ENCODE data around the gene LSS. TPM values are rescaled to one million over a fixed set of nuclear protein-coding genes. Genes with fewer than 3 reads are reported as not detected.

LSS gene
- total and polyA plus RNA-seq, 10 of the 15 experiments (the other 5 are each of a cell fraction or from before 2014, with no cell fraction given) = 2.9 to 82.4 (median 27.5) TPM

DNA sequence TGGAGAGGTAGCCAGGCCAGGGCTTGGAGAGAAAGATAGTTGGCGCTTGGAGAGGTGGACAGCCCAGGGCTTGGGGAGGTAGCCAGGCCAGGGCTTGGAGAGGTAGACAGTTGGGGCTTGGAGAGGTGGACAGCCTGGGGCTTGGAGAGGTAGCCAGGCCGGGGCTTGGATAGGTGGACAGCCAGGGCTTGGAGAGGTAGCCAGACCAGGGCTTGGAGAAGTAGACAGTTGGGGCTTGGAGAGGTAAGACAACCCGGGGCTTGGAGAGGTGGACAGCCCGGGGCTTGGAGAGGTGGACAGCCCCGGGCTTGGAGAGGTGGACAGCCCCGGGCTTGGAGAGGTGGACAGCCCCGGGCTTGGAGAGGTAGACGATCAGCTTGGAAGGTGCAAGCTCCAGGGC lies 7.7 kb downstream of the LSS start (continued):
- TF ChIP-seq STAT1 (conservative IDR thresholded peaks at IDR 0.05) (no peak), IRF4 (IDR thresholded peaks at IDR 0.05; ENCODE audit: low read depth, low read length) (no peak), RBBP5 (conservative IDR thresholded peaks at IDR 0.05) (no peak)

DNA sequence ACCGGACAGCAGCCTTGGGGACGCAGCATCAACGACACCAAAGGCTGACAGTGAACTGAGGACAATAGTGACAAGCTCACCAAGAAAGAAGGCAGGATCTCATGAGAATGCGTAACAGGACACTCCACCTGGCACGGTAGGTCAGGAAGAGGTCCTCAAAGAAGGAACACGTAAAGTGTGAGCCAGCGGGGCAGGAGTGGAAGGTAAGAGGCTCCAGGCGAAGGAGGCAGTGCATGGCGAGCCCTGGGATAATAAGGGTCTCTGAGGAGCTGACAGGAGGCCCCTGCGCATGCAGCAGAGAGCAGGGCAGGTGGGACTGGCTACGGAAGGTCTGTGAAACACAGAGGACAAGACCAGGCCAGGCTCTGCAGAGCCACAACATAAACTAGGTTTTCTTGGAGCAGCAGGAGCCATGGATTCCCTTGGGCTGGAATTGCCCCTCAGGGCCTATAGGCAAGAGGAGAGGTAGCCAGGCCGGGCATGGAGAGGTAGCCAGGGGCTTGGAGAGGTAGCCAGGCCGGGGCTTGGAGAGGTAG lies 8.2 kb downstream of the LSS start:
- no peaks in the 10 kb centered on the region for H3K9me3 ChIP-seq (replicated peaks; ENCODE audit: control insufficient read depth, insufficient read depth, low read length)
- in situ Hi-C loops (cut with MboI) = no loop called here
- no peak overlapping the region for H3K4me3 ChIP-seq
- H3K4me2 ChIP-seq (ENCODE audit: control insufficient read depth, insufficient read depth) = no peak overlapping the region
- no peak overlapping the region for H3K9ac ChIP-seq (ENCODE audit: control insufficient read depth, insufficient read depth, low read length)
- H4K20me1 ChIP-seq (ENCODE audit: control insufficient read depth, insufficient read depth) = no peaks in the 10 kb centered on the region
- CTCF ChIA-PET = no interaction called here
- H3K79me2 ChIP-seq (ENCODE audit: control insufficient read depth, insufficient read depth, low read length) = peaks cover 6% of the 10 kb centered on the region
- BruUV-seq (replicated peaks) = no TSS peak
- intact Hi-C loops (cut with micrococcal nuclease; ENCODE audit: unreplicated experiment) = no loop called here
- no peaks in the 10 kb centered on the region for H3K27me3 ChIP-seq (replicated peaks in 1 of 2; ENCODE audit: control insufficient read depth in 2 of 2, insufficient read depth in 2 of 2, low read length in 1 of 2)
- FAIRE-seq = no peak
- DNase-seq (ENCODE audit: low read depth, low spot score) = no peak
- ATAC-seq = no peak
- SMC1A ChIA-PET (ENCODE audit: uncharacterized antibody, unreplicated experiment) = no interaction called here
- RAD21 ChIA-PET (ENCODE audit: unreplicated experiment) = no interaction called here
- peaks cover 6 to 8% of the 10 kb centered on the region in 2 experiments; a peak in 3 of 4 replicates for H3K36me3 ChIP-seq (ENCODE audit: control insufficient read depth in 2 of 2, insufficient read depth in 2 of 2, low read length in 1 of 2)
- H2AFZ ChIP-seq (ENCODE audit: control insufficient read depth, low read depth, low read length) = no peak overlapping the region
- TF ChIP-seq, protein P1, sequence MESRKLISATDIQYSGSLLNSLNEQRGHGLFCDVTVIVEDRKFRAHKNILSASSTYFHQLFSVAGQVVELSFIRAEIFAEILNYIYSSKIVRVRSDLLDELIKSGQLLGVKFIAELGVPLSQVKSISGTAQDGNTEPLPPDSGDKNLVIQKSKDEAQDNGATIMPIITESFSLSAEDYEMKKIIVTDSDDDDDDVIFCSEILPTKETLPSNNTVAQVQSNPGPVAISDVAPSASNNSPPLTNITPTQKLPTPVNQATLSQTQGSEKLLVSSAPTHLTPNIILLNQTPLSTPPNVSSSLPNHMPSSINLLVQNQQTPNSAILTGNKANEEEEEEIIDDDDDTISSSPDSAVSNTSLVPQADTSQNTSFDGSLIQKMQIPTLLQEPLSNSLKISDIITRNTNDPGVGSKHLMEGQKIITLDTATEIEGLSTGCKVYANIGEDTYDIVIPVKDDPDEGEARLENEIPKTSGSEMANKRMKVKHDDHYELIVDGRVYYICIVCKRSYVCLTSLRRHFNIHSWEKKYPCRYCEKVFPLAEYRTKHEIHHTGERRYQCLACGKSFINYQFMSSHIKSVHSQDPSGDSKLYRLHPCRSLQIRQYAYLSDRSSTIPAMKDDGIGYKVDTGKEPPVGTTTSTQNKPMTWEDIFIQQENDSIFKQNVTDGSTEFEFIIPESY (IDR thresholded peaks at IDR 0.05) = no peak
- TF ChIP-seq RB1 (IDR thresholded peaks at IDR 0.05; ENCODE audit: borderline replicate concordance) (no peak), GABPA (IDR thresholded peaks at IDR 0.05; ENCODE audit: low read depth) (no peak)
- TF ChIP-seq, protein P2, sequence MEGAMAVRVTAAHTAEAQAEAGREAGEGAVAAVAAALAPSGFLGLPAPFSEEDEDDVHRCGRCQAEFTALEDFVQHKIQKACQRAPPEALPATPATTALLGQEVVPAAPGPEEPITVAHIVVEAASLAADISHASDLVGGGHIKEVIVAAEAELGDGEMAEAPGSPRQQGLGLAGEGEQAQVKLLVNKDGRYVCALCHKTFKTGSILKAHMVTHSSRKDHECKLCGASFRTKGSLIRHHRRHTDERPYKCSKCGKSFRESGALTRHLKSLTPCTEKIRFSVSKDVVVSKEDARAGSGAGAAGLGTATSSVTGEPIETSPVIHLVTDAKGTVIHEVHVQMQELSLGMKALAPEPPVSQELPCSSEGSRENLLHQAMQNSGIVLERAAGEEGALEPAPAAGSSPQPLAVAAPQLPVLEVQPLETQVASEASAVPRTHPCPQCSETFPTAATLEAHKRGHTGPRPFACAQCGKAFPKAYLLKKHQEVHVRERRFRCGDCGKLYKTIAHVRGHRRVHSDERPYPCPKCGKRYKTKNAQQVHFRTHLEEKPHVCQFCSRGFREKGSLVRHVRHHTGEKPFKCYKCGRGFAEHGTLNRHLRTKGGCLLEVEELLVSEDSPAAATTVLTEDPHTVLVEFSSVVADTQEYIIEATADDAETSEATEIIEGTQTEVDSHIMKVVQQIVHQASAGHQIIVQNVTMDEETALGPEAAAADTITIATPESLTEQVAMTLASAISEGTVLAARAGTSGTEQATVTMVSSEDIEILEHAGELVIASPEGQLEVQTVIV (IDR thresholded peaks at IDR 0.05; ENCODE audit: borderline replicate concordance, partially characterized antibody) = no peak
- peaks cover 5% of the 10 kb centered on the region; the same call in 1 of the 2 replicates for H3K4me1 ChIP-seq (ENCODE audit: control insufficient read depth, insufficient read depth, low read length)
- POLR2A ChIA-PET = no interaction called here
- 76% methylated on average over 13 of the region's 13 CpGs for WGBS (ENCODE audit: insufficient coverage, insufficient replicate concordance, low lambda C conversion rate, missing lambda C conversion rate)
- no peak overlapping the region for H3K27ac ChIP-seq (ENCODE audit: control insufficient read depth, insufficient read depth)

Data from GM12878 (cell line).